ENCODE data around the gene SWT1.

GRCh38 chr1:185157599-185158412, 839 bp downstream of the SWT1 start:
- no peak for TF ChIP-seq CTCF (IDR thresholded peaks at IDR 0.05; ENCODE audit: poor library complexity)
- TF ChIP-seq EZH2 (IDR thresholded peaks at IDR 0.05; ENCODE audit: borderline replicate concordance) = no peak
